Naive thymus-derived CD8-positive, alpha-beta T cell (primary cell): ENCODE data around the gene TOM1. TPM values are rescaled to one million over a fixed set of nuclear protein-coding genes. Genes with fewer than 3 reads are reported as not detected.
A peak's percentile ranks its signal among the peaks of the same experiment; 100 is the strongest.
"Not testable (repeated sequence)": the region's sequence is repeated elsewhere in the genome, so short reads cannot be mapped to it uniquely, and the experiment has no call there.

Experiments
- ATAC-seq, 2 donors: fragments of 150-1000 bp; cut with Tn5 transposase in 1 of 2; sonication (Bioruptor Pico), chemical (Tn5 transposase) in 1 of 2; 1 replicate in 1 of 2; 2 replicates in 1 of 2; pipeline ENCODE4 v1.10.0; 2021; ENCODE audit warnings: mild to moderate bottlenecking in 2 of 2, moderate library complexity in 2 of 2
- POLR2A ChIA-PET: fragments of 350-600 bp; sonication (Branson Sonifier 250); formaldehyde crosslinking; loops from one replicate; lab custom pipeline; 2021; ENCODE audit warnings: antibody characterized with exemption; lab: Charles Lee
- DNase-seq, 10 donors: peaks; one replicate each; pipeline versions ENCODE4 v3.0.0 to v3.0.0-alpha.2; 2020 to 2022
- H3K27ac Mint-ChIP-seq, 10 donors: one replicate each; pipeline ENCODE4 v1.8.0; 2020 to 2022; ENCODE audit warnings: mild to moderate bottlenecking in 10 of 10, mixed read lengths in 10 of 10, moderate library complexity in 4 of 10, inconsistent platforms in 1 of 10
- H3K27me3 Mint-ChIP-seq, 5 donors: one replicate each; pipeline ENCODE4 v1.8.0; 2021 to 2022; ENCODE audit warnings: mixed read lengths in 5 of 5
- H3K36me3 Mint-ChIP-seq, 3 donors: one replicate each; pipeline ENCODE4 v1.8.0; 2020 to 2022; ENCODE audit warnings: mixed read lengths in 3 of 3, mild to moderate bottlenecking in 2 of 3, inconsistent platforms in 1 of 3
- H3K4me1 Mint-ChIP-seq, 4 donors: one replicate each; pipeline ENCODE4 v1.8.0; 2021 to 2022; ENCODE audit warnings: mixed read lengths in 4 of 4
- H3K4me3 Mint-ChIP-seq, 10 donors: one replicate each; pipeline ENCODE4 v1.8.0; 2020 to 2022; ENCODE audit warnings: mild to moderate bottlenecking in 10 of 10, mixed read lengths in 10 of 10, moderate library complexity in 6 of 10, inconsistent platforms in 1 of 10
- H3K9me3 Mint-ChIP-seq, 9 donors: one replicate each; pipeline ENCODE4 v1.8.0; 2020 to 2022; ENCODE audit warnings: mixed read lengths in 9 of 9, mild to moderate bottlenecking in 3 of 9, inconsistent platforms in 1 of 9, moderate library complexity in 1 of 9
- polyA plus RNA-seq, 3 donors: library from polyadenylated mRNA; unstranded; fragments of 300-500 nt; fragmentation: Illumina TruSeq; gene quantifications; one replicate each; pipeline ENCODE4 v1.2.3, GENCODE V29; 2021
- total RNA-seq, 8 experiments: library from RNA in 2 of 8; stranded (reverse) in 2 of 8; gene quantifications; one replicate each; pipeline ENCODE4 v1.2.3 and lab custom pipeline; 2021 to 2026

TOM1 gene
- total and polyA plus RNA-seq, 5 experiments from 2014 or later: 26.6 to 47.8 (median 29.6) TPM

DNA sequence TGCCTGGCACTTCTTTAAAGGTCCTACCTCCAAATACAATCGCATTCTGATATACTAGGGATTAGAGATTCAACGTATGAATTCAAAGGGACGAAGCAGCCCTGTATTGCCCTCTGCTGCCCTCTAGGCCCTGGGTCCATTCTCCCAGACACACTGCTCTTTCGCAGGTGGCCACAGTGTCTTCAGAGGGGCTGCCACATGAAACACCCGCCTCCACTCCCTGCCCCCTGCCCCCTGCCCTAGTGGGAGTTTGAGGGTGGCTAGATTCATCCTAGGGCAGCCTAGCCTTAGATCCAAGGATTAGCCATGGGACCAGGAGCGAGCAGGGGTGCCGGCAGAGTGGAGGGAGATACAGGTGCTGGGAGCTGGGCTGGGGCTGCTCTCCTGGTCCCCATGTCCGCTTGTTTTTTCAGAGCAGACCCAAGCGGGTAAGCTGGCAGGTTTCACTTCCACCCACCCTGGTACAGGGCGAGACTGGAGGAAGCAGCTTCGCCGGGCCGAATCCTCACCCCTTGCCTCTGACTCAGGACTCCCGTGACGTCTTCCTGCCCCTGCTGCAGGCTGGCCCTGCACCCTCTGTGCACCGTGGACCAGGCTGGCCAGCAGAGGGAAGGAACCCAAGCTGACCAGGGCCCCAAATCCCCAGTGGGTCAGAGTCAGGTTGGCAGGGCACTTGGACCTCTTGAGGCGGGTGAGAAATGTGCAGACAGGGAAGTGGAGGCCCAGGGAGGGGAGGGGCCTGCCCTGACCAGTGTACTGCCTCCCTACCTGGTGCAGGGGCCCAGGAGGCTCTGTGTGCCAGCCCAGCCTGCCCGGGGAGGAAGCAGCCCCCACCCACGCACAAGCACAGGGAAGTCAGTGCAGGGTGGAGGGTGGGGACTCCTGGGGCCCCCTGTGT, 52.8 kb downstream of the TOM1 start:
- H3K27me3 Mint-ChIP-seq: peaks cover 3 to 30% (median 14%) of the 10 kb centered on the region in 5 donors
- peaks cover 14 to 38% (median 28%) of the 10 kb centered on the region in 4 donors for H3K4me1 Mint-ChIP-seq
- H3K36me3 Mint-ChIP-seq: peaks cover 0 to 2% (median 0%) of the 10 kb centered on the region in 3 donors
- peak overlapping the region in 8 of 10 donors; percentile 22 to 91 (median 60) for H3K4me3 Mint-ChIP-seq
- H3K27ac Mint-ChIP-seq: peak overlapping the region in 4 of 10 donors; percentile 54 to 74 (median 60)
- ATAC-seq (peak in 1 of 2 donors; percentile 25), DNase-seq (peak in 2 of 10 donors; percentile 56 to 68)
- POLR2A ChIA-PET: interaction anchor here (1.0 kb wide), 1 partner anchor 18 kb away, joined by 11 read pairs; no protein-coding TSS in a partner anchor
- H3K9me3 Mint-ChIP-seq: no peaks in the 10 kb centered on the region

DNA sequence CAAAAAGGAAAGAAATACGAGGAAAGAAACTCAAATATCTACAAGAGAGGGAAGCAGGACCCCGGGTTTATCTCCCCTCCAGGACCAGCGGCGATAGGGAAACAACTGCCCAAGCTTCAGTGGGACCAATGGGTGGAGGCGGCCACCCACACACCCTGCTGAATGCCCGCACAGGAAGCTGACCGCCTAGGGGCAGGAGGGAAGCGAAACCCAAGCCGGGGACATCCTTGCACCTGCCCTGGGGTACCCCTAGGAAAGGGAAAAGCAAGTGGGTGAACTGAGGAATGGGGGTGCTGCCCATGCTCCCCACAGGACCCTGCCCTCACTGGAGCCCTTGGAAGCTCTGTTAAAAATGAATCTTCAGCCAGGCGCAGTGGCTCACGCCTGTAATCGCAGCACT, 53.6 kb downstream of the TOM1 start:
- H3K4me1 Mint-ChIP-seq: peaks cover 14 to 39% (median 28%) of the 10 kb centered on the region in 4 donors
- DNase-seq: no peak
- H3K36me3 Mint-ChIP-seq: no peaks in the 10 kb centered on the region
- peaks cover 3 to 30% (median 14%) of the 10 kb centered on the region in 5 donors for H3K27me3 Mint-ChIP-seq
- POLR2A ChIA-PET: interaction anchor here (0.6 kb wide), 1 partner anchor 15 kb away, joined by 4 read pairs; no protein-coding TSS in a partner anchor
- peak overlapping the region in 3 of 10 donors; percentile 32 to 51 (median 49) for H3K4me3 Mint-ChIP-seq
- H3K27ac Mint-ChIP-seq: peak overlapping the region in 1 of 10 donors; percentile 59
- H3K9me3 Mint-ChIP-seq: no peaks in the 10 kb centered on the region
- no peak for ATAC-seq

DNA sequence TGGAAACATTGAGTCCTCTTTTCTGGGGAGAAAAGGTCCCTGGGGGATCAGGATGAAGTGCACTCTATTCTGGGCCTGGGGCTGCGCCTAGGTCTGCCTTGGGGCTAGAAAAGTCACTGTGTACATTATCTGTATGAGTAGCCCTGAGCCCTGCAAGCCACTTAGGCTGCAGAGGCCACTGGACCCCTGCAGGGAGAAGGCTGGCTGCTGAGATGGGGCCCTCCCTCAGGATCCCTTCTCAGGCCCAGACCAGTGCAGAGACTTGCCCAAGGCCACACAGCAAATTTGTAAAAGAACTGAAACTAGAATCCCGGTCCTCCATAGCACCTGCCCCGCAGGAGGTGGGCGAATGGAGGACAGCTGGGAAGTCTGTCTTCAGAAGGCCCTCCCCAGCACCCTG, 54.4 kb downstream of the TOM1 start:
- H3K4me1 Mint-ChIP-seq: peaks cover 14 to 39% (median 28%) of the 10 kb centered on the region in 4 donors
- POLR2A ChIA-PET: interaction anchor here (0.6 kb wide), 1 partner anchor 409 kb away, joined by 4 read pairs; no protein-coding TSS in a partner anchor
- H3K4me3 Mint-ChIP-seq: no peak overlapping the region
- no peaks in the 10 kb centered on the region for H3K36me3 Mint-ChIP-seq
- no peaks in the 10 kb centered on the region for H3K9me3 Mint-ChIP-seq
- DNase-seq: no peak
- peaks cover 3 to 30% (median 14%) of the 10 kb centered on the region in 5 donors for H3K27me3 Mint-ChIP-seq
- H3K27ac Mint-ChIP-seq: no peak overlapping the region
- no peak for ATAC-seq

DNA sequence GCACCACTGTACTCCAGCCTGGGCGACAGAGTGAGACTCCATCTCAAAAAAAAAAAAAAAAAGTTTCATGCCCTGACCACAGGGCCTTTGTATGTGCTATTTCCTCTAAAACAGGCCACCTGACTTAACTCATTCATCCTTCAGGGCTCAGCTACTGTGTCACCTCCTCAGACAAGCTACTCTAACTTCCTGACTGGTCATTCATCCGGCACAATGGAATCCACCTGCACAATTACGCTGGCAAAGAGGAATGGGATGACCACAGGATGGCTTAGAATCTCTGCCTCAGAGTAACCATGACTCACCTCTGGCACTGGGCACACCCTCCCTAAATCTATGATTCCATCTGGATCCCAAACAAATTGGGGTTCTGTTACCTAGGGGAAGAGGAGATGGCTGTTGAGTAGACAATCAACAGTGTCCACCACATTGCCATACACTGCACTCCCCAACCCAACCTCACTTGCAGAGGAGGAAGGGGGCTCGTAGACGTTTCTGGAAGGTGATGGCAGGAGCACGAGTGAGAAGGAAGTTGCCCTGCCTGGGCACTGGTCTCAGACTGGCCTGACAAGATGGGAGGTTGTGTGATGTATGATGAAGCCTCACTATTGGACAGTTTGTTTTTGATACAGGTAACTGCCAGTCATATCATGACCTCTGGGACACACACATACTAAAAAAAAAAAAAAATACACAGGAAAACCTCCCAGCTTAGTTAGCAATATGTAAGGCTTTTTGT, 58.4 kb downstream of the TOM1 start:
- DNase-seq: no peak
- Mint-ChIP-seq H3K36me3 (no peaks in the 10 kb centered on the region), H3K27me3 (peaks cover 0 to 17% (median 9%) of the 10 kb centered on the region in 5 donors), H3K9me3 (no peaks in the 10 kb centered on the region), H3K4me3 (no peak overlapping the region), H3K27ac (no peak overlapping the region), H3K4me1 (peaks cover 0 to 10% (median under 1%) of the 10 kb centered on the region in 4 donors)
- POLR2A ChIA-PET: no interaction called here
- ATAC-seq: no peak

DNA sequence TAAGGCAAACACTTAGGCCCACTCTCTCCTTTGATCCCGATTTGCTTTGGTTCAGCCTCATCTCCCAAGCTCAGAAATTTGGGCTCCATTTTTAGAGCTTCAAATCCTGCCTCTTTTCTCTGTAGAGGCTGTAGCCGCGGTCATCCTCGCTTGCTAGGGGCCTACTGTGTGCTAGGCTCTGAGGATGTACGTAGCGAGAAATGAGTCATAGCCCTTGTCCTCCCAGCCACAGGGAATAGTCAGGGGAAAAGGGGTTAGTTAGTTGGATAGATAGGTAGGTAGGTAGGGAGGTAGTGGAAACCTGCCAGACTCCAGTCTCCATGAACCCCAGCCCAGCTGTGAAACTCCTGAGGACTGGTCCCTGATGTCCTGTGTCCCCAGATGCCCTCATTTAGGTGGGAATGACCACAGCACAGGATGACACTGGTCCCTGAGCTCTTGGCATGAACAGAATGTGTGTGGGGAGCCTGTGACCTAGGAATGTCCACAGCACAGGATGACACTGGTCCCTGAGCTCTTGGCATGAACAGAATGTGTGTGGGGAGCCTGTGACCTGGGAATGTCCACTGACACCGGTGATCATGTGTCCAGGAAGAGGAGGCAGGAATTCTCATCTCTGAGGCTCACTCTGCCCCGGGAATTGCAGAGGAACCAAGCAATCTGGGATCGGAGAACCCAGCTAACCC, 59.8 kb downstream of the TOM1 start:
- H3K36me3 Mint-ChIP-seq: no peaks in the 10 kb centered on the region
- DNase-seq (no peak), ATAC-seq (no peak)
- H3K9me3 Mint-ChIP-seq: no peaks in the 10 kb centered on the region
- H3K27ac Mint-ChIP-seq: peak overlapping the region in 1 of 10 donors; percentile 43
- peaks cover 2 to 23% (median 9%) of the 10 kb centered on the region in 5 donors for H3K27me3 Mint-ChIP-seq
- peaks cover 0 to 8% (median 0%) of the 10 kb centered on the region in 4 donors for H3K4me1 Mint-ChIP-seq
- H3K4me3 Mint-ChIP-seq: no peak overlapping the region
- POLR2A ChIA-PET: no interaction called here

DNA sequence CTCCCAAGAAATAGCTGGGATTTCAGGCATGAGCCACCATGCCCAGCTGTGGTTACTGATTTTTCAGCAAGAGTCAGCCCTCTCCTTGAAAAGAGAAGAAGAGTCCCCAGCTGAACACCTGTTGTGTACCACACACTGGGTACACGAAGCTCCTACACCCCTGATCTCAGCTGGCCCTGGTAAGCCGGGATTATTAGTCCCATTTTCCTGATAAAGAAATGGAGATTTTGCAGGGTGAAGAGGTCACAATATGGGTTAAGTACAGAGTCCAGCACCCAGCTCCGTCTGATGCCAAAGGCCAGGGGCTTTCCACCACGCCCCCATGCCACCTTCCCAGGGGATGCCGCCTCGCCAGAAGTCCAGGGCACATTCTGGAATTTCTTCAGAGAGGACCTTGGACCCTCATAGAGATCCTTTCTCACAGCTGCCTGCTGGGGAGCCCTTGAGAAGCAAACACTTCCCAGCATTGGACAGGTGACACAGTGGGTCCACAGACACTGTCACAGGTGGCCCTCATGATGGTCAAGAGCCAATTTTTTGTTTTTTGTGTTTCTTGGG, 61.4 kb downstream of the TOM1 start:
- no peak for DNase-seq
- Mint-ChIP-seq H3K4me1 (peaks cover 0 to 9% (median 0%) of the 10 kb centered on the region in 4 donors), H3K4me3 (no peak overlapping the region), H3K36me3 (no peaks in the 10 kb centered on the region), H3K27ac (no peak overlapping the region), H3K9me3 (no peaks in the 10 kb centered on the region), H3K27me3 (peaks cover 10 to 30% (median 11%) of the 10 kb centered on the region in 5 donors)
- ATAC-seq: no peak
- POLR2A ChIA-PET: no interaction called here

DNA sequence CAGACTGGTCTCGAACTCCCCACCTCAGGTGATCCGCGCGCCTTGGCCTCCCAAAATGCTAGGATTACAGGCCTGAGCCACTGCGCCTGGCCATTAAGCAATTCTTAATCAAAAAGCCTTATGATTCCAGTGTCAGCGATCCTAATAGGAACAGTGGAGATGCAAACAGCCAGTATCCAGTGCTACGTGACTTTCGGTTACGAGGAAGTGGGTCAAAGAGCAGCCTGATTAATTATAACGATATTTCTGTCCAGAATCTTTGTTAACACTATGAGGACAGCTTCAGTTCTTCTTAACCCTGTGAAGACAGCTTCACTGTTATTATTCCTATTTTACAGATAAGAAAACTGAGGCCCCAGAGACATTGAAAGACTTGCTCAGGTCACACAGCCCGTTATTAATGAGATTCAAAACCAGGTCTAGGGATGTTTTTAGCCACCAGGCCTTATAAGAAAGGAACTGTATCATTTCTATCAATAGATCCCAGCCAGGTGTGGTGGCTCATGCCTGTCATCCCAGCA, 63.9 kb downstream of the TOM1 start:
- POLR2A ChIA-PET: no interaction called here
- peaks cover 11 to 40% (median 12%) of the 10 kb centered on the region in 5 donors for H3K27me3 Mint-ChIP-seq
- peaks cover 0 to 1% (median 0%) of the 10 kb centered on the region in 9 donors for H3K9me3 Mint-ChIP-seq

DNA sequence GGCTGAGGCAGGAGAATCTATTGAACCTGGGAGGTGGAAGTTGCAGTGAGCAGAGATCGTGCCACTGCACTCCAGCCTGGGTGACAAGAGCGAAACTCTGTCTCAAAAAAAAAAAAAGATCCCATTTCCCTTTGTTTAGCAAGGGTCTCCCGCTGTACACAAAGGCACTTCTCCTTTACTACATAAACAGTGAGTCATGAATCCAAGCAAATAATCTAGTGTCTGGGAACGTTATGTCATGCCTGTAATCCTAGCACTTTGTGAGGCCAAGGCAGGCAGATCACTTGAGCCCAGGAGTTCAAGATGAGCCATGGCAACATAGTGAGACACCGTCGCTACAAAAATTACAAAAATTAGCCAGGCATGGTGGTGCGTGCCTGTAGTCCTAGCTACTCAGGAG, 64.5 kb downstream of the TOM1 start:
- H3K27ac Mint-ChIP-seq, DNase-seq, ATAC-seq, H3K36me3 Mint-ChIP-seq, POLR2A ChIA-PET, H3K9me3 Mint-ChIP-seq, H3K4me3 Mint-ChIP-seq: not testable (repeated sequence)
- Mint-ChIP-seq H3K27me3 (peaks cover 12 to 45% (median 14%) of the 10 kb centered on the region in 5 donors), H3K4me1 (peaks cover 0 to 15% (median 0%) of the 10 kb centered on the region in 4 donors)

More for the DNA sequence above, 63.9 kb downstream of the TOM1 start:
- H3K27ac Mint-ChIP-seq: no peak overlapping the region
- H3K4me1 Mint-ChIP-seq: peaks cover 0 to 15% (median 0%) of the 10 kb centered on the region in 4 donors
- H3K36me3 Mint-ChIP-seq: no peaks in the 10 kb centered on the region
- no peak overlapping the region for H3K4me3 Mint-ChIP-seq
- no peak for ATAC-seq
- DNase-seq: no peak

DNA sequence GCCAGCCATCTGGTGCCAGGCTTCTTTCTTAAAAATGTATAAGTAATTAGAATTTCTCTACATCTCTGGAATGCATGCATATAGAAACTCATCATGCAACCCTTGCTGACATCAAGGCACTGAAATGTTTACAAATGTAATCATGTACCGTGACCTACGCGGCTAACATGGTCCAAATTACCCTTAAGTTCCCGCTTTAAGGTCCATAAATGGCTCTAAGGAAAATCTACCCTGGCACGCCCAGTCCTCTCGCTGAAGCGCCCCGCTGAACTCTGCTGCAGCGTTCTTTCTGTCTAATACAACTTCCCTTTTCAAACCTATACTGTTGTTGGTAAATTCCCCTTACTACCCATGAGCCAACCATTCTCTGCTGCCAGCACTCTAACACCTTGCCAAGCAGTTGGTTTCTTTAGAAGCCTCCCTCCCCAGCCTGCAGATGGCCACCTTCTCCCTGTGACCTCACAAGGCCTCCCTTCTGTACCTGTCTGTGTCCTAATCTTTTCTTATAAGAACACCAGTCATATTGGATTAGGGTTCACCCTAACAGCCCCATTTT, 67.7 kb downstream of the TOM1 start:
- DNase-seq (peak in 1 of 10 donors; percentile 27), ATAC-seq (peak in 1 of 2 donors; percentile 65)
- Mint-ChIP-seq H3K36me3 (no peaks in the 10 kb centered on the region), H3K4me3 (no peak overlapping the region), H3K27ac (no peak overlapping the region), H3K9me3 (peaks cover 0 to 1% (median 0%) of the 10 kb centered on the region in 9 donors), H3K4me1 (peaks cover 3 to 22% (median 7%) of the 10 kb centered on the region in 4 donors), H3K27me3 (peaks cover 12 to 61% (median 14%) of the 10 kb centered on the region in 5 donors)
- POLR2A ChIA-PET: no interaction called here

DNA sequence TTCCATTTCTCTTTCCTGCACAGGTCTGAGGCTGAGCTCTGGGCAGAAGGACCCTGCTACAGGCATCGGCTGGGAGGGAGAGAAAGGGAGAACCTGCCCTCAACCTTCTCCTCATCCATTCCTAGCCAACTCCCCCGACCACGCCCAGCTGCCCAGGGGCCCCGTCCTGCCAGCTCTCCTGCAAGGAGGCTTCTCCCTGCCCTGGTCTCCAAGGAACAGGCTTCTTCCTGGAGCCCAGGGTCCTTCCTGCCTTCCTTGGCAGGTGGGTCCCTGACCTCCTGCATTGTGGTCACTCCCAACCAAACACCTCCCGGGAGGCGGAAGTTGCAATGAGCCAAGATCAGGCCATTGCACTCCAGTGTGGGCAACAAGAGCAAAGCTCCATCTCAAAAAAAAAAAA, 68.7 kb downstream of the TOM1 start:
- Mint-ChIP-seq H3K9me3 (peaks cover 0 to 1% (median 0%) of the 10 kb centered on the region in 9 donors), H3K36me3 (no peaks in the 10 kb centered on the region), H3K4me1 (peaks cover 3 to 22% (median 7%) of the 10 kb centered on the region in 4 donors), H3K27me3 (peaks cover 12 to 56% (median 14%) of the 10 kb centered on the region in 5 donors), H3K4me3 (no peak overlapping the region), H3K27ac (no peak overlapping the region)
- DNase-seq (no peak), ATAC-seq (no peak)
- POLR2A ChIA-PET: interaction anchor here (0.6 kb wide), 1 partner anchor 66 kb away, joined by 8 read pairs; no protein-coding TSS in a partner anchor

DNA sequence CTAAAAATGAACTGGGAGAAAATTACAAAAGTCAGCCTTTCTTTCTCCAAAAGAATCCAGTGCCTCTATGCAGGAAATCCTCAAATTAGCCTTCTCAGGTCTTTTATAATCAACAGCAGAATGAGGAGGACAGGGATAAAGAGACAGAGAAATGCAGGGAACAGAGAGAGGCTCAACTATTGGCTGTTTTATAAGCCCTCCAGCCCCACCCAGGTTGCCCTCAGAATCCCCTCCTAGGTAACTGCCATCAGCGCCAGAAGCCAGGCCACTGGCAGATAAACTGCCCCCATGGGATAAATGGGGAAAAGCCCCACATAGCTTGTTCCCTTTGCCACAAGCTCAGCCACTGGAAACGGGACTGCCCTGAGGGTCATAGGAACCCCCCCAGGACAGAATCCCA, 70.3 kb downstream of the TOM1 start:
- Mint-ChIP-seq H3K9me3 (peaks cover 0 to 1% (median 0%) of the 10 kb centered on the region in 9 donors), H3K27me3 (peaks cover 10 to 47% (median 14%) of the 10 kb centered on the region in 5 donors)

More for the DNA sequence above, 70.3 kb downstream of the TOM1 start:
- ATAC-seq: no peak
- H3K4me1 Mint-ChIP-seq: peaks cover 3 to 24% (median 7%) of the 10 kb centered on the region in 4 donors
- POLR2A ChIA-PET: interaction anchor here (0.6 kb wide), 1 partner anchor 35 kb away, joined by 5 read pairs; no protein-coding TSS in a partner anchor
- no peaks in the 10 kb centered on the region for H3K36me3 Mint-ChIP-seq
- no peak overlapping the region for H3K4me3 Mint-ChIP-seq
- DNase-seq: no peak
- H3K27ac Mint-ChIP-seq: no peak overlapping the region
